HepG2 (cell line): Measurements from ENCODE around the gene KIF5B. TPM values are rescaled to one million over a fixed set of nuclear protein-coding genes. Genes with fewer than 3 reads are reported as not detected.

Source experiments
- ATAC-seq: fragments of 200-7000 bp; cut with Tn5 transposase; 3 replicates; pipeline ENCODE4 v1.9.1; 2020; ENCODE audit warnings: mild to moderate bottlenecking, moderate library complexity
- BruUV-seq: library from RNA; stranded (reverse); fragments of 400-500 nt; replicated peaks from 2 replicates; lab custom pipeline; 2021; lab: Mats Ljungman, UMichigan
- CTCF ChIA-PET: fragments of 300-600 bp; formaldehyde crosslinking; extraction: SDS; loops from one replicate; lab custom pipeline; 2021; ENCODE audit warnings: low total read pairs, inconsistent platforms, low intra/inter-chr PET ratio; lab: Yijun Ruan, JAX
- POLR2A ChIA-PET: fragments of 350-600 bp; sonication (Branson Sonifier 250); formaldehyde crosslinking; loops from one replicate; lab custom pipeline; 2020; ENCODE audit warnings: antibody characterized with exemption, inconsistent platforms; lab: Yijun Ruan, JAX
- DNase-seq: peaks from one replicate; pipeline ENCODE4 v3.0.0-alpha.2; 2015; ENCODE audit warnings: low spot score
- FAIRE-seq: peaks from 3 replicates; lab custom pipeline; 2011; peaks lifted over from hg19 to GRCh38; lab: Jason Lieb, UNC
- H2AFZ ChIP-seq: one replicate; pipeline ENCODE4 v1.6.1; 2011; ENCODE audit warnings: low read length, inconsistent platforms
- H3K27ac ChIP-seq: fragments of 300-600 bp; 3 replicates; pipeline ENCODE4 v1.8.0; 2011; ENCODE audit warnings: mixed run types, mild to moderate bottlenecking, mixed read lengths, low read length, inconsistent platforms; ENCODE audit not compliant: insufficient read depth; ENCODE audit errors: extremely low read length
- H3K27me3 ChIP-seq, 2 experiments: fragments of 200-600 bp in 1 of 2; 2 replicates in 1 of 2; 3 replicates in 1 of 2; pipeline versions ENCODE4 v1.6.0 to v1.8.0; 2011; ENCODE audit warnings: low read length in 2 of 2, mild to moderate bottlenecking in 2 of 2, moderate library complexity in 2 of 2, inconsistent platforms in 1 of 2; ENCODE audit not compliant: insufficient read depth in 2 of 2, control insufficient read depth in 1 of 2
- H3K36me3 ChIP-seq, 2 experiments: fragments of 200-600 bp in 1 of 2; replicated peaks in 1 of 2; 2 replicates in 1 of 2; 3 replicates in 1 of 2; pipeline versions ENCODE4 v1.5.1 to v1.8.0; 2011; ENCODE audit warnings: low read length in 2 of 2, inconsistent platforms in 1 of 2; ENCODE audit not compliant: insufficient read depth in 2 of 2, control insufficient read depth in 1 of 2
- H3K4me1 ChIP-seq: 2 replicates; pipeline ENCODE4 v1.5.1; 2012; ENCODE audit warnings: low read length, inconsistent platforms; ENCODE audit not compliant: insufficient read depth
- H3K4me2 ChIP-seq: 2 replicates; pipeline ENCODE4 v1.6.0; 2011; ENCODE audit warnings: low read depth, low read length, inconsistent platforms
- H3K4me3 ChIP-seq, 3 experiments: fragments of 200-600 bp in 1 of 3; sonication (generic), shearing (Covaris generic) in 1 of 3; replicated peaks in 1 of 3; 2 replicates each; pipeline ENCODE4 v1.5.1; 2011 to 2016; ENCODE audit warnings: low read length in 3 of 3, inconsistent platforms in 2 of 3, low read depth in 2 of 3, mild to moderate bottlenecking in 2 of 3, control low read depth in 1 of 3, mixed read lengths in 1 of 3; ENCODE audit not compliant: insufficient read depth in 1 of 3
- H3K79me2 ChIP-seq: one replicate; pipeline ENCODE4 v1.6.1; 2011; ENCODE audit warnings: low read length, inconsistent platforms; ENCODE audit not compliant: insufficient read depth
- H3K9ac ChIP-seq: 2 replicates; pipeline ENCODE4 v1.6.0; 2011; ENCODE audit warnings: mild to moderate bottlenecking, low read depth, low read length, inconsistent platforms; ENCODE audit not compliant: insufficient read depth
- H3K9me3 ChIP-seq: 2 replicates; pipeline ENCODE4 v1.5.1; 2012; ENCODE audit warnings: mild to moderate bottlenecking, low read length
- H4K20me1 ChIP-seq: 2 replicates; pipeline ENCODE4 v1.6.0; 2011; ENCODE audit warnings: inconsistent platforms, mild to moderate bottlenecking, low read length, moderate library complexity; ENCODE audit not compliant: insufficient read depth
- BCL6 ChIP-seq: IDR thresholded peaks from 2 replicates; pipeline ENCODE4 v1.6.1; 2016; ENCODE audit warnings: missing genetic modification reagents, missing compliant biosample characterization
- MLLT10 ChIP-seq: sonication (generic); formaldehyde crosslinking; IDR thresholded peaks from 2 replicates; pipeline ENCODE4 v1.4.0; 2020; ENCODE audit warnings: missing genetic modification reagents
- NFE2L1 ChIP-seq: sonication (generic); formaldehyde crosslinking; IDR thresholded peaks from 2 replicates; pipeline ENCODE4 v1.4.0; 2020; ENCODE audit warnings: missing genetic modification reagents, mild to moderate bottlenecking, borderline replicate concordance
- RBFOX2 ChIP-seq: fragments of 200-400 bp; formaldehyde crosslinking; IDR thresholded peaks from 2 replicates; pipeline ENCODE4 v1.6.1; 2017; ENCODE audit warnings: low read depth, mild to moderate bottlenecking, low read length
- SATB2 ChIP-seq: sonication (generic); formaldehyde crosslinking; IDR thresholded peaks from 2 replicates; pipeline ENCODE4 v1.5.0; 2020; ENCODE audit warnings: missing genetic modification reagents
- SUZ12 ChIP-seq: fragments of 150-350 bp; IDR thresholded peaks from 2 replicates; pipeline ENCODE4 v1.6.1; 2014; ENCODE audit warnings: low read depth, low read length
- ZNF616 ChIP-seq: sonication (generic); formaldehyde crosslinking; IDR thresholded peaks from 2 replicates; pipeline ENCODE4 v1.5.0; 2020; ENCODE audit warnings: low read depth, mild to moderate bottlenecking, missing genetic modification reagents
- ZNF816 ChIP-seq: sonication (generic); formaldehyde crosslinking; IDR thresholded peaks from 2 replicates; pipeline ENCODE4 v1.8.0; 2022; ENCODE audit warnings: missing genetic modification reagents, mild to moderate bottlenecking, borderline replicate concordance
- WGBS: methylation state at CpG from one replicate; pipeline ENCODE4 v1.1.6; 2017; ENCODE audit warnings: low lambda C conversion rate; 5-methylcytosine and 5-hydroxymethylcytosine counted together
- in situ Hi-C: cut with HindIII; loops from 2 replicates; pipeline ENCODE4 v1.10.0; 2017; ENCODE audit warnings: low pct_unique_long_range_greater_than_20kb; ENCODE audit not compliant: extremely low pct_ligation_motif_present
- intact Hi-C: fragments of 100-400 bp; cut with micrococcal nuclease; formaldehyde crosslinking; loops from one replicate; pipeline ENCODE4 v1.10.0; 2022; ENCODE audit not compliant: unreplicated experiment
- polyA plus RNA-seq, 8 experiments: library from polyadenylated mRNA; depleted of rRNA in 3 of 8; stranded (reverse) in 7 of 8; unstranded in 1 of 8; fragments of >200 nt; fragmentation: Illumina TruSeq in 4 of 8; extraction: Trizol in 4 of 8; gene quantifications; 2 replicates each; pipeline versions ENCODE4 v1.2.1 to v1.2.3, GENCODE V29; 2011 to 2016; ENCODE audit warnings: low read depth in 4 of 8, missing spikeins in 1 of 8, mixed read lengths in 1 of 8; ENCODE audit not compliant: insufficient read depth in 1 of 8
- total RNA-seq, 5 experiments: library from RNA; depleted of rRNA; stranded (reverse); fragments of >200 nt; fragmentation: Illumina TruSeq; extraction: Trizol; gene quantifications; 2 replicates each; pipeline ENCODE4 v1.2.3, GENCODE V29; 2016; ENCODE audit warnings: low read depth in 1 of 5
- TF ChIP-seq, protein P1 (sequence below): IDR thresholded peaks from 2 replicates; pipeline ENCODE4 v1.6.1; 2016; ENCODE audit warnings: missing compliant biosample characterization, missing genetic modification reagents, borderline replicate concordance
- TF ChIP-seq, protein P2 (sequence below): sonication (generic); formaldehyde crosslinking; IDR thresholded peaks from 2 replicates; pipeline ENCODE4 v1.4.0; 2020; ENCODE audit warnings: mild to moderate bottlenecking, low read depth, missing genetic modification reagents
- TF ChIP-seq, protein P3 (sequence below), 2 experiments: sonication (generic) in 1 of 2; formaldehyde crosslinking in 1 of 2; IDR thresholded peaks; 2 replicates each; pipeline versions ENCODE4 v1.6.1 to v1.9.0; 2014 to 2022; ENCODE audit warnings: antibody characterized with exemption in 1 of 2, borderline replicate concordance in 1 of 2, inconsistent platforms in 1 of 2, low read depth in 1 of 2, missing genetic modification reagents in 1 of 2

Gene KIF5B
- total and polyA plus RNA-seq, 2 of the 13 experiments (the other 11 are each of a cell fraction or from before 2014, with no cell fraction given): 34.3 to 133 TPM

DNA sequence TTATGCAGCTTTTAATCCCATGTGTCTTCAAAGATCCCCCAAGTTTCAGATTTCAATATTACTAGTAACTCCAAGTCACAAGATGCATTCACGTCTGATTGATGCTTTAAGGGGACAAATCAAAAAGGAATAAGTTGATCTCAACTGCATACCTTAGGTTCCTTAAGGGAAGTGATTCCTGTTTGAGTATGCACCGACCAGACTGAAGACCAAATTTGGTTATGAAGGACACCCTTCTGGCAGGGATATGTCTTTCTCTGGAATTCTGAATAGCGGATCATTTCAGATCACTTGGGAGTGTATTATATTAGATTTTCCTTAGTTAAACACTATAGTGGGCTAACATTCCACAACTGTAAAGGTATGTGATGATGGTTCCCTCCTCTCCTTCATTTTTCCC lies 4.3 kb downstream of the KIF5B start:
- FAIRE-seq: no peak

DNA sequence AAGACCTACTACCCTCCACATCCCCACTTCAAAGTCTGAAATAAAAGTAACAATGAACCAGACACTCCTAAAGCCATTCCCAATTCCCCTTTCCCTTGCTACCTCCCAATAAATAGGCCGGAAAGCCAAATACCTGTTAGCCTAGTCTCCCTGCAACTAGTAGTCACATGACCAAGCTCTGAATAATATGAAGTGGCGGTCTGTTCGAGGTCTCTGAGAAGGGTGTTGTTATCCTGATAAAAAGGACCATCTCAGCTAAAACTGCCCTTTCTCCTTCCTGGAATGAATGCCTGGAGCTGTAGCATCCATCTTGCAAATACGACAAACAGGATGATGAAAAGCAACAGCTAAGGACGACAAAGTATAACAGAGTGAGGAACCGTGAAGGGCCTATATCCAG lies 6.0 kb downstream of the KIF5B start:
- FAIRE-seq (no peak), ATAC-seq (no peak), DNase-seq (no peak)
- Histone ChIP-seq H3K9me3 (no peaks in the 10 kb centered on the region), H3K4me1 (peaks cover 67% of the 10 kb centered on the region), H3K4me2 (peak overlapping the region; percentile 75), H3K36me3 (peaks cover 14 to 47% of the 10 kb centered on the region in 2 experiments), H3K79me2 (peaks cover 100% of the 10 kb centered on the region), H4K20me1 (peaks cover 95% of the 10 kb centered on the region), H2AFZ (no peak overlapping the region), H3K27me3 (no peaks in the 10 kb centered on the region; a peak in 1 of 5 replicates), H3K4me3 (no peak overlapping the region; a peak in 1 of 6 replicates), H3K27ac (no peak overlapping the region), H3K9ac (0 out of 2 replicates have a peak overlapping the region, but pooled peaks have one; percentile 3)
- CTCF ChIA-PET: no interaction called here
- WGBS: 85% methylated on average over 6 of the region's 6 CpGs
- no TSS peak for BruUV-seq
- intact Hi-C loops (loop anchor here (10.0 kb wide), 1 partner anchor 95 kb away; no protein-coding TSS in a partner anchor), in situ Hi-C loops (no loop called here)
- POLR2A ChIA-PET: no interaction called here
- TF ChIP-seq RBFOX2 (peak; percentile 28; the same call in 1 of the 2 replicates), ZNF816 (no peak), MLLT10 (CRISPR knock-in tag) (no peak)
- TF ChIP-seq, protein P1, sequence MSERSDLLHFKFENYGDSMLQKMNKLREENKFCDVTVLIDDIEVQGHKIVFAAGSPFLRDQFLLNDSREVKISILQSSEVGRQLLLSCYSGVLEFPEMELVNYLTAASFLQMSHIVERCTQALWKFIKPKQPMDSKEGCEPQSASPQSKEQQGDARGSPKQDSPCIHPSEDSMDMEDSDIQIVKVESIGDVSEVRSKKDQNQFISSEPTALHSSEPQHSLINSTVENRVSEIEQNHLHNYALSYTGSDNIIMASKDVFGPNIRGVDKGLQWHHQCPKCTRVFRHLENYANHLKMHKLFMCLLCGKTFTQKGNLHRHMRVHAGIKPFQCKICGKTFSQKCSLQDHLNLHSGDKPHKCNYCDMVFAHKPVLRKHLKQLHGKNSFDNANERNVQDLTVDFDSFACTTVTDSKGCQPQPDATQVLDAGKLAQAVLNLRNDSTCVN (CRISPR knock-in tag): no peak
- TF ChIP-seq, protein P2, sequence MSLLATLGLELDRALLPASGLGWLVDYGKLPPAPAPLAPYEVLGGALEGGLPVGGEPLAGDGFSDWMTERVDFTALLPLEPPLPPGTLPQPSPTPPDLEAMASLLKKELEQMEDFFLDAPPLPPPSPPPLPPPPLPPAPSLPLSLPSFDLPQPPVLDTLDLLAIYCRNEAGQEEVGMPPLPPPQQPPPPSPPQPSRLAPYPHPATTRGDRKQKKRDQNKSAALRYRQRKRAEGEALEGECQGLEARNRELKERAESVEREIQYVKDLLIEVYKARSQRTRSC: no peak
- TF ChIP-seq, protein P3, sequence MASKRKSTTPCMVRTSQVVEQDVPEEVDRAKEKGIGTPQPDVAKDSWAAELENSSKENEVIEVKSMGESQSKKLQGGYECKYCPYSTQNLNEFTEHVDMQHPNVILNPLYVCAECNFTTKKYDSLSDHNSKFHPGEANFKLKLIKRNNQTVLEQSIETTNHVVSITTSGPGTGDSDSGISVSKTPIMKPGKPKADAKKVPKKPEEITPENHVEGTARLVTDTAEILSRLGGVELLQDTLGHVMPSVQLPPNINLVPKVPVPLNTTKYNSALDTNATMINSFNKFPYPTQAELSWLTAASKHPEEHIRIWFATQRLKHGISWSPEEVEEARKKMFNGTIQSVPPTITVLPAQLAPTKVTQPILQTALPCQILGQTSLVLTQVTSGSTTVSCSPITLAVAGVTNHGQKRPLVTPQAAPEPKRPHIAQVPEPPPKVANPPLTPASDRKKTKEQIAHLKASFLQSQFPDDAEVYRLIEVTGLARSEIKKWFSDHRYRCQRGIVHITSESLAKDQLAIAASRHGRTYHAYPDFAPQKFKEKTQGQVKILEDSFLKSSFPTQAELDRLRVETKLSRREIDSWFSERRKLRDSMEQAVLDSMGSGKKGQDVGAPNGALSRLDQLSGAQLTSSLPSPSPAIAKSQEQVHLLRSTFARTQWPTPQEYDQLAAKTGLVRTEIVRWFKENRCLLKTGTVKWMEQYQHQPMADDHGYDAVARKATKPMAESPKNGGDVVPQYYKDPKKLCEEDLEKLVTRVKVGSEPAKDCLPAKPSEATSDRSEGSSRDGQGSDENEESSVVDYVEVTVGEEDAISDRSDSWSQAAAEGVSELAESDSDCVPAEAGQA (IDR thresholded peaks at IDR 0.05; ENCODE audit: low read depth): no peak
- TF ChIP-seq, protein P3 (CRISPR knock-in tag; IDR thresholded peaks at IDR 0.05; ENCODE audit: borderline replicate concordance): no peak

More for the DNA sequence above, 4.3 kb downstream of the KIF5B start:
- intact Hi-C loops (loop anchor here (10.0 kb wide), 1 partner anchor 93 kb away; no protein-coding TSS in a partner anchor), in situ Hi-C loops (no loop called here)
- BruUV-seq: TSS peak; percentile 1
- H2AFZ ChIP-seq: no peak overlapping the region
- H3K79me2 ChIP-seq: peaks cover 96% of the 10 kb centered on the region
- peak overlapping the region; percentile 5 for H3K27ac ChIP-seq
- peak overlapping the region; percentile 75 for H3K4me2 ChIP-seq
- peaks cover 10 to 30% of the 10 kb centered on the region in 2 experiments for H3K36me3 ChIP-seq
- H4K20me1 ChIP-seq: peaks cover 84% of the 10 kb centered on the region
- H3K4me3 ChIP-seq: peak overlapping the region; percentile 44 to 97 (median 96); a peak in 4 of 6 replicates
- H3K27me3 ChIP-seq: no peaks in the 10 kb centered on the region; a peak in 1 of 5 replicates
- ChIA-PET POLR2A (no interaction called here), CTCF (no interaction called here)
- peak overlapping the region; percentile 93; the same call in 1 of the 2 replicates for H3K9ac ChIP-seq
- peaks cover 65% of the 10 kb centered on the region for H3K4me1 ChIP-seq
- no peak for DNase-seq
- no peak for ATAC-seq
- no peaks in the 10 kb centered on the region for H3K9me3 ChIP-seq
- TF ChIP-seq NFE2L1 (no peak), BCL6 (CRISPR knock-in tag) (no peak), ZNF616 (CRISPR knock-in tag) (no peak), SUZ12 (no peak), SATB2 (CRISPR knock-in tag) (no peak)
- 66% methylated on average over 3 of the region's 3 CpGs for WGBS
